ENCODE data around the gene PICK1. TPM values are rescaled to one million over a fixed set of nuclear protein-coding genes. Genes with fewer than 3 reads are reported as not detected.
A peak's percentile ranks its signal among the peaks of the same experiment; 100 is the strongest.

Gene PICK1
- total RNA-seq, 2 experiments from 2014 or later, result 19.2 to 23.8 TPM

- CTCF ChIA-PET (ENCODE audit: unreplicated experiment), result no interaction called here
- Histone ChIP-seq H3K9me2 (ENCODE audit: insufficient read depth, low read length) (no peaks in the 10 kb centered on the region), H4K20me1 (ENCODE audit: insufficient read depth, low read length) (no peaks in the 10 kb centered on the region), H3K27ac (ENCODE audit: low read depth, low read length, poor library complexity, severe bottlenecking) (no peak overlapping the region), H3K36me3 (ENCODE audit: insufficient read depth, low read length) (no peaks in the 10 kb centered on the region), H3K9me3 (ENCODE audit: low read length) (no peaks in the 10 kb centered on the region), H3K79me2 (ENCODE audit: insufficient read depth, low read depth, low read length) (no peaks in the 10 kb centered on the region), H3K4me2 (ENCODE audit: low read length) (no peak overlapping the region), H3K4me3 (ENCODE audit: low read depth, low read length, poor library complexity, severe bottlenecking) (no peak overlapping the region), H2AFZ (ENCODE audit: low read length) (no peak overlapping the region), H3K4me1 (ENCODE audit: insufficient read depth, low read length, poor library complexity, severe bottlenecking) (no peaks in the 10 kb centered on the region)
- no TSS peak for BruUV-seq (replicated peaks)
- intact Hi-C loops (cut with micrococcal nuclease; ENCODE audit: unreplicated experiment), result no loop called here
- no peak for DNase-seq (ENCODE audit: low spot score)
- TF ChIP-seq CTCF (conservative IDR thresholded peaks at IDR 0.05; ENCODE audit: low read length), result no peak
- TF ChIP-seq EZH2phosphoT487 (IDR thresholded peaks at IDR 0.05; ENCODE audit: borderline replicate concordance, low read depth, low read length), result no peak
- POLR2A ChIA-PET, result interaction anchor here (0.6 kb wide), 1 partner anchor 775 kb away, joined by 4 read pairs; no protein-coding TSS in a partner anchor
These were observed 54.7 kb downstream of the PICK1 start for GRCh38 chr22:38111925-38112355.

GRCh38 chr22:38112381-38112780 lies 55.2 kb downstream of the PICK1 start:
- H3K4me2 ChIP-seq (ENCODE audit: low read length), result no peak overlapping the region
- TF ChIP-seq CTCF (conservative IDR thresholded peaks at IDR 0.05; ENCODE audit: low read length), result no peak
- no peak for TF ChIP-seq EZH2phosphoT487 (IDR thresholded peaks at IDR 0.05; ENCODE audit: borderline replicate concordance, low read depth, low read length)
- no peaks in the 10 kb centered on the region for H3K36me3 ChIP-seq (ENCODE audit: insufficient read depth, low read length)
- no peak for DNase-seq (ENCODE audit: low spot score)
- no peaks in the 10 kb centered on the region for H3K9me3 ChIP-seq (ENCODE audit: low read length)
- no peak overlapping the region for H3K27ac ChIP-seq (ENCODE audit: low read depth, low read length, poor library complexity, severe bottlenecking)
- no TSS peak for BruUV-seq (replicated peaks)
- ChIA-PET CTCF (ENCODE audit: unreplicated experiment) (no interaction called here), POLR2A (no interaction called here)
- intact Hi-C loops (cut with micrococcal nuclease; ENCODE audit: unreplicated experiment), result no loop called here
- H2AFZ ChIP-seq (ENCODE audit: low read length), result no peak overlapping the region
- H3K79me2 ChIP-seq (ENCODE audit: insufficient read depth, low read depth, low read length), result no peaks in the 10 kb centered on the region
- H4K20me1 ChIP-seq (ENCODE audit: insufficient read depth, low read length), result no peaks in the 10 kb centered on the region
- no peak overlapping the region for H3K4me3 ChIP-seq (ENCODE audit: low read depth, low read length, poor library complexity, severe bottlenecking)
- no peaks in the 10 kb centered on the region for H3K9me2 ChIP-seq (ENCODE audit: insufficient read depth, low read length)
- H3K4me1 ChIP-seq (ENCODE audit: insufficient read depth, low read length, poor library complexity, severe bottlenecking), result no peaks in the 10 kb centered on the region

- no peaks in the 10 kb centered on the region for H4K20me1 ChIP-seq (ENCODE audit: insufficient read depth, low read length)
- no TSS peak for BruUV-seq (replicated peaks)
These were observed 57.5 kb downstream of the PICK1 start for GRCh38 chr22:38114484-38115398.

More at GRCh38 chr22:38114484-38115398, 57.5 kb downstream of the PICK1 start:
- Histone ChIP-seq H3K4me2 (ENCODE audit: low read length) (no peak overlapping the region), H3K36me3 (ENCODE audit: insufficient read depth, low read length) (no peaks in the 10 kb centered on the region), H3K4me3 (ENCODE audit: low read depth, low read length, poor library complexity, severe bottlenecking) (no peak overlapping the region), H3K79me2 (ENCODE audit: insufficient read depth, low read depth, low read length) (no peaks in the 10 kb centered on the region), H2AFZ (ENCODE audit: low read length) (no peak overlapping the region), H3K9me2 (ENCODE audit: insufficient read depth, low read length) (no peaks in the 10 kb centered on the region), H3K9me3 (ENCODE audit: low read length) (no peaks in the 10 kb centered on the region), H3K27ac (ENCODE audit: low read depth, low read length, poor library complexity, severe bottlenecking) (no peak overlapping the region), H3K4me1 (ENCODE audit: insufficient read depth, low read length, poor library complexity, severe bottlenecking) (no peaks in the 10 kb centered on the region)
- intact Hi-C loops (cut with micrococcal nuclease; ENCODE audit: unreplicated experiment), result no loop called here
- POLR2A ChIA-PET, result no interaction called here
- TF ChIP-seq EZH2phosphoT487 (IDR thresholded peaks at IDR 0.05; ENCODE audit: borderline replicate concordance, low read depth, low read length) (no peak), CTCF (conservative IDR thresholded peaks at IDR 0.05; ENCODE audit: low read length) (peak; percentile 90)
- CTCF ChIA-PET (ENCODE audit: unreplicated experiment), result no interaction called here
- DNase-seq (ENCODE audit: low spot score), result peak; percentile 65

All from OCI-LY7 (cell line).